GM18907 (cell line): ENCODE measurements around the gene HNRNPDL.
"Not testable (repeated sequence)": the region's sequence is repeated elsewhere in the genome, so short reads cannot be mapped to it uniquely, and the experiment has no call there.

ENCODE experiments used
- ATAC-seq: cut with Tn5 transposase; IDR thresholded peaks from one replicate; pipeline ENCODE4 v1.9.1; 2021; ENCODE audit warnings: mild to moderate bottlenecking, moderate library complexity; ENCODE audit not compliant: unreplicated experiment

HNRNPDL gene

GRCh38 chr4:82430193-82430963, at the start of gene HNRNPDL, which contains the start of gene ENOPH1:
TSS of gene HNRNPDL (minus strand) at chr4:82430462. CDS start at chr4:82429690, 772 bp downstream.
TSS of gene ENOPH1 (plus strand) at chr4:82430590. CDS start at chr4:82430830, 240 bp downstream.
- ATAC-seq = peak; percentile 80

- ATAC-seq = no peak
Observed at GRCh38 chr4:82479562-82479961, 49.3 kb upstream of the HNRNPDL start.

GRCh38 chr4:82477469-82477868, 47.2 kb upstream of the HNRNPDL start:
- not testable (repeated sequence) for ATAC-seq

GRCh38 chr4:82475931-82476330, 45.7 kb upstream of the HNRNPDL start:
- not testable (repeated sequence) for ATAC-seq

- ATAC-seq = no peak
Observed at GRCh38 chr4:82473621-82474164, 43.4 kb upstream of the HNRNPDL start.

- not testable (repeated sequence) for ATAC-seq
Observed at GRCh38 chr4:82473080-82473479, 42.8 kb upstream of the HNRNPDL start.

GRCh38 chr4:82469791-82470345, 39.6 kb upstream of the HNRNPDL start:
- ATAC-seq = no peak

- ATAC-seq = no peak
Observed at GRCh38 chr4:82467471-82467870, 37.2 kb upstream of the HNRNPDL start.

- ATAC-seq = no peak
Observed at GRCh38 chr4:82463221-82463620, 33.0 kb upstream of the HNRNPDL start.

- ATAC-seq = peak; percentile 81
Observed at GRCh38 chr4:82462415-82462831, 32.2 kb upstream of the HNRNPDL start.

- ATAC-seq = no peak
Observed at GRCh38 chr4:82461710-82462109, 31.4 kb upstream of the HNRNPDL start.

- ATAC-seq = no peak
Observed at GRCh38 chr4:82458729-82459128, 28.5 kb upstream of the HNRNPDL start.

- no peak for ATAC-seq
Observed at GRCh38 chr4:82457266-82457665, 27.0 kb upstream of the HNRNPDL start.

GRCh38 chr4:82452026-82452425, 21.8 kb upstream of the HNRNPDL start:
- ATAC-seq = no peak

- no peak for ATAC-seq
Observed at GRCh38 chr4:82450966-82451755, 20.9 kb upstream of the HNRNPDL start.

- ATAC-seq = no peak
Observed at GRCh38 chr4:82447886-82448285, 17.6 kb upstream of the HNRNPDL start.

GRCh38 chr4:82439088-82439487, 8.8 kb upstream of the HNRNPDL start:
- ATAC-seq = no peak

- ATAC-seq = no peak
Observed at GRCh38 chr4:82437285-82438005, 7.2 kb upstream of the HNRNPDL start.

- no peak for ATAC-seq
Observed at GRCh38 chr4:82436780-82437179, 6.5 kb upstream of the HNRNPDL start.

GRCh38 chr4:82436130-82436529, 5.9 kb upstream of the HNRNPDL start:
- ATAC-seq = no peak

- no peak for ATAC-seq
Observed at GRCh38 chr4:82434949-82435348, 4.7 kb upstream of the HNRNPDL start.
